Cardiac fibroblast (primary cell): ENCODE results near the gene CACNB1.

Source experiments
- DNase-seq, 2 donors: peaks; one replicate each; pipeline versions ENCODE4 v3.0.0 to v3.0.0-alpha.2; 2010; ENCODE audit warnings: low read depth in 2 of 2
- H3K4me3 ChIP-seq, 2 donors: replicated peaks in 1 of 2; 1 replicate in 1 of 2; 2 replicates in 1 of 2; pipeline ENCODE4 v1.5.1; 2011; ENCODE audit warnings: low read depth in 2 of 2, low read length in 2 of 2, mild to moderate bottlenecking in 2 of 2, moderate library complexity in 1 of 2
- TF ChIP-seq, protein P1 (sequence below): IDR thresholded peaks from one replicate; pipeline ENCODE4 v1.5.1; 2011; ENCODE audit warnings: low read depth, mild to moderate bottlenecking, low read length, inconsistent platforms

The CACNB1 gene

DNA sequence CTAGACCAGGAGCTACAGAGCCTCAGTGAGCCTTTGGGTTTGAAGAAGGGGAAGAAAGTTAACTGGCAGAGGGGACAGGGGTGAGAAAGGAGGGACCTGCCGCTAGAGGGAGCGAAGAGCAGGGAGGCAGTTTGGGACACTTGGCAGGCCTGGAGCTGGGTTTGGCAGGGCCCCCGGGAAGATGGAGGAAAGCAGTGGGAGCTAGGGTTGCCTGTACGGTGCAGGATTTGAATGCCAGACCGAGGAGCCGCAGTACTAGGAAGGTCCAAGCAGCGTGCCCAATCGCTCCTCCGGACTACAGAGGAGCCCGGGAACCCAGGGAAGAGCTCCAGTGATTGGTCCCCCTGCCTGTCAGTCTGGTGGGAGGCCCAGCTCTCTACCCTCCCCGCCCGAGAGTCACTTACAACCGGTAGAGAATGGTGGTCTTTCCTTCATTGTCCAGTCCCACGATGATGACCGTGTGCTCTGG lies 32.8 kb downstream of the CACNB1 start:
- DNase-seq: peak; percentile 93 to 95
- TF ChIP-seq, protein P1, sequence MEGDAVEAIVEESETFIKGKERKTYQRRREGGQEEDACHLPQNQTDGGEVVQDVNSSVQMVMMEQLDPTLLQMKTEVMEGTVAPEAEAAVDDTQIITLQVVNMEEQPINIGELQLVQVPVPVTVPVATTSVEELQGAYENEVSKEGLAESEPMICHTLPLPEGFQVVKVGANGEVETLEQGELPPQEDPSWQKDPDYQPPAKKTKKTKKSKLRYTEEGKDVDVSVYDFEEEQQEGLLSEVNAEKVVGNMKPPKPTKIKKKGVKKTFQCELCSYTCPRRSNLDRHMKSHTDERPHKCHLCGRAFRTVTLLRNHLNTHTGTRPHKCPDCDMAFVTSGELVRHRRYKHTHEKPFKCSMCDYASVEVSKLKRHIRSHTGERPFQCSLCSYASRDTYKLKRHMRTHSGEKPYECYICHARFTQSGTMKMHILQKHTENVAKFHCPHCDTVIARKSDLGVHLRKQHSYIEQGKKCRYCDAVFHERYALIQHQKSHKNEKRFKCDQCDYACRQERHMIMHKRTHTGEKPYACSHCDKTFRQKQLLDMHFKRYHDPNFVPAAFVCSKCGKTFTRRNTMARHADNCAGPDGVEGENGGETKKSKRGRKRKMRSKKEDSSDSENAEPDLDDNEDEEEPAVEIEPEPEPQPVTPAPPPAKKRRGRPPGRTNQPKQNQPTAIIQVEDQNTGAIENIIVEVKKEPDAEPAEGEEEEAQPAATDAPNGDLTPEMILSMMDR: peak; percentile 91
- peak overlapping the region; percentile 43 to 44 for H3K4me3 ChIP-seq

DNA sequence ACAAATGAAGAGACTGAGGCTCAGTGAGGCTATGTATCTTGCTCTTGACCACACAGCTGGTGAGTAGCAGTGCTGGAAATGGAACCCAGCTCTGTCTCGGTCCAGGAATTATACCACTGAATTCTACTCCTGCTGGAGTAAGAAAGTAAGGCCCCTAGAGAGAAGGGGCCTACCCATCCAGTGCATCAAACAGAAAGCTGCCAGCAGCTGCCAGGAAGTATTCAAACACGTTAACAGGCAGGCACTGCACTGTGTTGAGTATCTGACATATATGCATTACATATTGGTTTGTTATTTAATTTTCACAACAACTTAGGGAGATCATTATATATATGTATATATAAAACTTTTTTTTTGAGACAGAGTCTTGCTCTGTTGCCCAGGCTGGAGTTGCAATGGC lies 35.5 kb downstream of the CACNB1 start:
- no peak overlapping the region for H3K4me3 ChIP-seq
- TF ChIP-seq, protein P1: no peak

DNA sequence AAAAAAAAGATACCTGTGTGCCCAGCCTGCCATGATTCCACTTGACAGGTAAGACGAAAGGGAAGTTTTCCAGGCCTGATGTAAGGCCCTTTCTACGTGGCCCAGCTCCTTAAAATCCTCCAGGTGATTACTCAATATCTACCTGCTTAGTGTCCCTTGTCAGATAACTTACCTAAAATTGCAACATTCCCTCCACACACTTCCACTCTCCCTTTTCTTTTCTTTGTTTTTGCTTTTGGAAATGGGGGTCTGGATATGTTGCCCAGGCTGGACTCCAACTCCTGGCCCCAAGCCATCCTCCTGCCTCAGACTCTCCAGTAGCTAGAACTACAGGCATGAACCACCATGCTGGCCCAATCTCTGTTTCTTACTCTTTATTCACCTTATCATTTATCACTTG lies 38.8 kb downstream of the CACNB1 start:
- TF ChIP-seq, protein P1: no peak
- H3K4me3 ChIP-seq: no peak overlapping the region
- DNase-seq: no peak

More for the DNA sequence above, 35.5 kb downstream of the CACNB1 start:
- DNase-seq: no peak

DNA sequence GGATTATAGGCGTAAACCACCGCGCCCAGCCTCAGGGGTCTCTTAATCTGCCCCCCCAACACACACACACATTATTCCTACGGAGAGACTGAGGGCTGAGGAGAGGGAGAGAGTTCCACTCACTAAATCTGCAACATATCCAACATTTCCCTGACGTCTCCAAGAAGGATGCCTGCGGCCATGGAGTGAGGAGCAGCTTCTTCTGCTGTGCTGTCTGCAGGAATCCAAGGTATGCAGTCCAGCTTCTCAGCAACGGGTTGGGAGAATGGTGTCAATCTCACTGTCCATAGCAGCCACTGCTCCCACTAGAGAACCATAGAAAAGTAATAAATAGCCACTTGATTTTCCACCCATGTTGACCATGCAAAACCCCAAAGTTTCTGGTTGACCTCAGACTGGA lies 41.0 kb downstream of the CACNB1 start:
- no peak for DNase-seq
- TF ChIP-seq, protein P1: no peak
- no peak overlapping the region for H3K4me3 ChIP-seq

DNA sequence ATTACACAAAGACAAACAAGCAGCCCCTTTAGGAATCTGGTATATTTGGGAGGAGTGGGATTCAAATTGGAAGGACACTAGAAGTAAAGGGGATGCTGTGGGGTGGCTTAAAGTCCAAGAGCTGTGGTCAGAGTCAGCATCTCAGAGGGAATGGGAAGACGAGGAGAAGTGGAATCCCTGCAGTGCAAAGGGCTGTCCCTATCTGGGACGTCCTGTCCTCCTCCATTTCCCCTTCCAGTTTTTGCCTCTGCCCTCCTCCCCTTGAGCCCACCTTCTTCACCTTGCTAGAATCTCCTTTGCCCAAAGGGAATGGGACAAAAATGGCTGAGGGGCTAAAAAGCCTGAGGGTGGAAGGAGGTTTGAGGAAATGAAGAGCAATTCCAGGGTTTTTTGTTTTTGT lies 41.8 kb downstream of the CACNB1 start:
- no peak overlapping the region for H3K4me3 ChIP-seq

DNA sequence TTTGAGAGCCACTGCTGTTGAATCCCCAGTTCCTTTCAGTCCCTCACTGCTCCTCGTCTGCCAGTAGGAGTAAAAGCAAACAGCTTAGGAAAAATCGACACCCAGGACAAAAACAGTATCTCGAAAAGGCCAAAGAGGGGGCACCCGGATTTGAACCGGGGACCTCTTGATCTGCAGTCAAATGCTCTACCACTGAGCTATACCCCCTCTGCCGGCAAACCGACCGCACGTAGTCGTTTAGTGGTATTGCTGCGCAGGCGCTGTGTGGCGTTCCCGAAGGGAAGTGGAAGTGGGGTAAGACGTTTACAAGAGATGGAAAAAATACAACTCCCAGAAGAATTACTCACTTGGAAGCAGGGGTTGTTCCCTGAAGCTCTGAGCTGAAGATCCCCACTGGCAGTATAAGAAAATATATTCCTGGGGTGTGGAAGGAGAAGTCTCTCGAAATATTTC lies 43.8 kb downstream of the CACNB1 start:
- peak overlapping the region; percentile 84 to 87 for H3K4me3 ChIP-seq
- TF ChIP-seq, protein P1: peak; percentile 31
- DNase-seq: peak; percentile 89 to 94

More for the DNA sequence above, 41.8 kb downstream of the CACNB1 start:
- no peak for DNase-seq
- TF ChIP-seq, protein P1: no peak
